GM19193 (cell line): ENCODE measurements around the gene SIGLEC7.

ENCODE experiments used
- POLR2A ChIP-seq: IDR thresholded peaks from 4 replicates; pipeline ENCODE4 v1.6.1; 2011; ENCODE audit not compliant: insufficient read depth, insufficient read length; ENCODE audit errors: extremely low read depth

The SIGLEC7 gene

GRCh38 chr19:51108066-51108804 lies 33.9 kb upstream of the SIGLEC7 start, which contains the start of gene CTU1:
Gene CTU1 (minus strand): TSS chr19:51108409. CDS start chr19:51104569, 3,840 bp downstream.
- TF ChIP-seq POLR2A: peak; percentile 78

- no peak for TF ChIP-seq POLR2A
Measured at GRCh38 chr19:51108805-51109146, 33.3 kb upstream of the SIGLEC7 start.

GRCh38 chr19:51110666-51110971 lies 31.5 kb upstream of the SIGLEC7 start:
- no peak for TF ChIP-seq POLR2A

- TF ChIP-seq POLR2A: no peak
Measured at GRCh38 chr19:51111606-51112005, 30.5 kb upstream of the SIGLEC7 start.

- TF ChIP-seq POLR2A: no peak
Measured at GRCh38 chr19:51114087-51114729, 27.9 kb upstream of the SIGLEC7 start.

- TF ChIP-seq POLR2A: no peak
Measured at GRCh38 chr19:51116736-51117286, 25.3 kb upstream of the SIGLEC7 start.

- TF ChIP-seq POLR2A: no peak
Measured at GRCh38 chr19:51119101-51119500, 23.0 kb upstream of the SIGLEC7 start.

GRCh38 chr19:51119611-51120010 lies 22.5 kb upstream of the SIGLEC7 start:
- no peak for TF ChIP-seq POLR2A

- TF ChIP-seq POLR2A: no peak
Measured at GRCh38 chr19:51120160-51120559, 21.9 kb upstream of the SIGLEC7 start.

GRCh38 chr19:51121257-51121656 lies 20.8 kb upstream of the SIGLEC7 start:
- no peak for TF ChIP-seq POLR2A

GRCh38 chr19:51122112-51122981 lies 19.8 kb upstream of the SIGLEC7 start:
- no peak for TF ChIP-seq POLR2A

GRCh38 chr19:51123381-51123800 lies 18.7 kb upstream of the SIGLEC7 start:
- TF ChIP-seq POLR2A: no peak

- TF ChIP-seq POLR2A: no peak
Measured at GRCh38 chr19:51123802-51124201, 18.3 kb upstream of the SIGLEC7 start.

GRCh38 chr19:51124216-51124615 lies 17.9 kb upstream of the SIGLEC7 start:
- TF ChIP-seq POLR2A: no peak

GRCh38 chr19:51124729-51125128 lies 17.4 kb upstream of the SIGLEC7 start, which contains the start of gene SIGLEC9:
Gene SIGLEC9 (plus strand): TSS chr19:51124906. CDS start chr19:51124975, 69 bp downstream.
- no peak for TF ChIP-seq POLR2A
